ENCODE results near the gene IGSF11.
A peak's percentile ranks its signal among the peaks of the same experiment; 100 is the strongest.
"Not testable (repeated sequence)": the region's sequence is repeated elsewhere in the genome, so short reads cannot be mapped to it uniquely, and the experiment has no call there.

The IGSF11 gene, protein sequence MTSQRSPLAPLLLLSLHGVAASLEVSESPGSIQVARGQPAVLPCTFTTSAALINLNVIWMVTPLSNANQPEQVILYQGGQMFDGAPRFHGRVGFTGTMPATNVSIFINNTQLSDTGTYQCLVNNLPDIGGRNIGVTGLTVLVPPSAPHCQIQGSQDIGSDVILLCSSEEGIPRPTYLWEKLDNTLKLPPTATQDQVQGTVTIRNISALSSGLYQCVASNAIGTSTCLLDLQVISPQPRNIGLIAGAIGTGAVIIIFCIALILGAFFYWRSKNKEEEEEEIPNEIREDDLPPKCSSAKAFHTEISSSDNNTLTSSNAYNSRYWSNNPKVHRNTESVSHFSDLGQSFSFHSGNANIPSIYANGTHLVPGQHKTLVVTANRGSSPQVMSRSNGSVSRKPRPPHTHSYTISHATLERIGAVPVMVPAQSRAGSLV

DNA sequence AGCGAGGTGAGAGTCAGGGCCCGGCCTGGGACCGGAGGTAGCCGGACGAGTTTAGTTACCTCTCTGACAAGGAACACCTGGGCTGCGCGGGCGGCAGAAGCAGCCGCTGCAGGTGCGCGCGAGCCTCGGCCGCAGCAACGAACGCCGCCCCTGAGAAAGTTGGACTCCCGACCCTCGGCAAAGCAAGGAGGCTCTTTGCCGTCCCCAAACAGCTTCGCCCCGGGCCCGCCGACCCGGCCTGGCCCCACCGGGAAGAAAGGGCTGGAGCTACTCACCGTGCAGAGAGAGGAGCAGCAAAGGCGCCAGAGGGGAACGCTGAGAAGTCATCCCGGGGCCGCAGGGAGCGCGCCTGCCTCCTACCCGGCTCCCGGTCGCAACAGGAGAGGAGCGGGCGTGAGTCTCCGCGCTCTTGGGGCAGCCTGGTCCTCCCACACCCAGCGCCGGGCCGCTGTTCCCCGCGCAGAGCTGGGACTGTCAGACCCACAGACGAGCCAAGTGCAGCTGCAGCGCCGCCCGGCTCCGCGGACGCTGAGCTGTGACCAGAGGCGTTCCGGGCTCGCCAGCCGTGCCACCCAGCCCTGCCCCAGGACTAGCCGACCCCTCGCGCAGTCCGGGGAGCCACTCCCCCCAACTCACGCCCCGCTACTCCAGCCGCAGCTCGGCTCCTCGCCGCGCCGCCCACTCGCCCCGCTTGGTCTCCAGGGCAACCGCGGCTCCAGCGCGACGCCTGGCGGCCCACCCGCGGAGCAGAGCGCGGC, at the start of gene IGSF11:
Gene IGSF11, minus strand, starts transcription at position 591 of the 758 bp plus-strand sequence. Its CDS starts 264 bp downstream, at position 327.
- DNase-seq (ENCODE audit: low read depth in 3 of 3, low spot score in 1 of 3): peak; percentile 21 to 60 (median 42)

GRCh38 chr3:119080364-119080763, 45.7 kb upstream of the IGSF11 start:
- no peak for DNase-seq (ENCODE audit: low read depth in 3 of 3, low spot score in 1 of 3)

DNA sequence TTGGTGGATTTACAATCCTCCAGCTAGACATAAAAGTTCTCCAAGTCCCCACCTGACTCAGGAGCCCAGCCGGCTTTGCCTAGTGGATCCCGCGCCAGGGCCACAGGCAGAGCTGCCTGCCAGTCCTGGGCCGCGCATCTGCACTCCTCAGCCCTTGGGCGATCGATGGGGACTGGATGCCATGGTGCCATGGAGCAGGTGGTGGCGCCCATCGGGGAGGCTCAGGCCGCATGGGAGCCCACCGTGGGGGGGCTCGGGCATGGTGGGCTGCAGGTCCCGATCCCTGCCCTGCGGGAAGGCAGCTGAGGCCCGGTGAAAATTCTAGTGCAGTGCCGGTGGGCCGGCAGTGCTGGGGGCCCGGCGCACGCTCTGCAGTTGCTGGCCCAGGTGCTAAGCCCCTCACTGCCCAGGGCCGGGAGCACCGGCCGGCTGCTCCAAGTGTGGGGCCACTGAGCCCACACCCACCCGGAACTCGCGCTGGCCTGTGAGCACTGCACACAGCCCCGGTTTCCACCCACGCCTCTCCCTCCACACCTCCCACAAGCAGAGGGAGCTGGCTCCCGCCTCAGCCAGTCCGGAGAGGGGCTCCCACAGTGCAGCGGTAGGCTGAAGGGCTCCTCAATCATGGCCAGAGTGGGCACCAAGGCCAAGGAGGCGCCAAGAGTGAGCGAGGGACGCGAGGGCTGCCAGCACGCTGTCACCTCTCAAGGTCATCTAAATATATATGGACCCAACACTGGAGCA, 38.8 kb upstream of the IGSF11 start:
- no peak for DNase-seq (ENCODE audit: low read depth in 3 of 3, low spot score in 1 of 3)

DNA sequence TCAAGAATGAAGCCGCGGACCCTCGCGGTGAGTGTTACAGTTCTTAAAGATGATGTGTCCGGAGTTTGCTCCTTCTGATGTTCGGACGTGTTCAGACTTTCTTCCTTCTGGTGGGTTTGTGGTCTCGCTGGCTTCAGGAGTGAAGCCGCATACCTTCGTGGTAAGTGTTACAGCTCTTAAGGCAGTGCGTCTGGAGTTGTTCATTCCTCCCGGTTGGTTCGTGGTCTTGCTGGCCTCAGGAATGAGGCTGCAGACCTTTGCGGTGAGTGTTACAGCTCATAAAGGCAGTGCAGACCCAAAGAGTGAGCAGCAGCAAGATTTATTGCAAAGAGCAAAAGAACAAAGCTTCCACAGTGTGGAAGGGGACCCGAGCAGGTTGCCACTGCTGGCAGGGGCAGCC, 37.8 kb upstream of the IGSF11 start:
- DNase-seq (ENCODE audit: low read depth in 3 of 3, low spot score in 1 of 3): not testable (repeated sequence)

DNA sequence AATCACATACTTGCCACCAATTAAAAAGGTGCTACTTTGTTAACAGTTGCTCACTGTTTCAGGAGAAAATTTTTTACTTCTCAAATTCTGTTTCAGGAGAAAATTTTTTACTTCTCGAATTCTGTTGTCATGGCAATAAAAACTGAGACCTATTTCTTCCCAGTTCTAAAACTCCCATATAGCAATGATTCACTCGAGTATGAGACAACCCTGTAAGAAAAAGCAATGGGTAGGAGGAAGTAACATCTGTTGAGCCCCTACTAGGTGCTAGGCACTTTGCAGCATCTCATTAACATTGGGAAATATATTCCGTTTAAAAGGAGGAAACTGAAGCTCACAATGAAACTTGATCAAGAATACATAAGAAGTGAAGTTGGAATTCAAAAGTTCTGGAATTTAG, 35.1 kb upstream of the IGSF11 start:
- no peak for DNase-seq (ENCODE audit: low read depth in 3 of 3, low spot score in 1 of 3)

DNA sequence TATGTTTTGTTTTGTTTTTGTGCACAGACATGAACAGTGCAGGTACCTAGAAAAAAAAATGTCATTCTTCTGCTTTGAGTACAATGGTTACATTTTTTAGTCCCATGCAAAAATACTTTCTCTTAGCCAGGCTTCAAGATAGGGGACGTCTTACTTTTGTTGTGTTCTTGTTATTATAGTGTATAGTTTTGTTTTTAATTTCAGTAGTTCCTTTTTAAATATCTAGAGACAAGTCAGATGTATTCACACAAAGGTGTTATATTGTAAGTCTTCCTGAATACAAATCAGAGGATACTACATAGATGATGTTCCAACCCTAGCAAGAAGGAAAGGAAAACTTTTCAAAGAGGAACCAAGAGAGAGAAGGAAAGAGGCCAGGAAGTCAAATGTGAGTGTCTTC, 28.8 kb upstream of the IGSF11 start:
- DNase-seq (ENCODE audit: low read depth in 3 of 3, low spot score in 1 of 3): no peak

GRCh38 chr3:119062892-119063291, 28.2 kb upstream of the IGSF11 start:
- no peak for DNase-seq (ENCODE audit: low read depth in 3 of 3, low spot score in 1 of 3)

DNA sequence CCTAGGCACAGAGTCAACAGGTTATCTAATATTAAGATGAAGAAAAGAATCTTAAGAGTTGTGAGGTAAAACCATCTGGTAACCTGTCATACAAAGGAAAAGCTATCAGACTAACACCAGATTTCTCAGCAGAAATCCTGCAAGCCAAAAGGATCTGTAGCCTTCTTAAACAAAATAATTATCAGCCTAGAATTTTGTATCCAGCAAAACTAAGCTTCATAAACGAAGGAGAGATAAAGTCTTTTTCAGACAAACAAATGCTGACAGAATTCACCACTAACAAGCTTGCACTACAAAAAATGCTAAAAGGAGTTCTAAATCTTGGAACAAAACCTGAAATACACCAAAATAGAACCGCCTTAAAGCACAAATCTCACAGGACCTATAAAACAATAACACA, 9.9 kb upstream of the IGSF11 start:
- no peak for DNase-seq (ENCODE audit: low read depth in 3 of 3, low spot score in 1 of 3)

- no peak for DNase-seq (ENCODE audit: low read depth in 3 of 3, low spot score in 1 of 3)
Measured at GRCh38 chr3:119042162-119042561, 7.5 kb upstream of the IGSF11 start.

DNA sequence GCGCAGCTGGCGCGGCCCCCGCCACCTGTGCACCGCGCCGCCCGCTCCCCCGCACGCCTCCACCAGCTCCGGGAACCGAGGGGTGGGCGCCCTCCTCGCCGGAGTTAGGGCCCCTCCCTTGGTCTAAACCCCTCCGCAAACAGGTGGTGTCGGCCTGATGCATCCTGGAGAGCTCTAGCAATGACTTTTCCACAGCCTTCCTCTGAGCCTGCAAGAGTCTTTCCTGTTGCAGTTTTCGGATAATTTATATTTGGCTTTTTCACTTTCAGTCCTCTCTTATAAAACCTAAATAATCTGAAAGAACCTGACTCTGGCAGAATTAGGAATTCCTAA, 334 bp upstream of the IGSF11 start:
- DNase-seq (ENCODE audit: low read depth in 3 of 3, low spot score in 1 of 3): no peak

GRCh38 chr3:119033393-119034255, 1.0 kb downstream of the IGSF11 start:
- DNase-seq (ENCODE audit: low read depth in 3 of 3, low spot score in 1 of 3): no peak

GRCh38 chr3:119025171-119025795, 9.4 kb downstream of the IGSF11 start:
- DNase-seq (ENCODE audit: low read depth in 3 of 3, low spot score in 1 of 3): no peak

GRCh38 chr3:119019767-119020518, 14.7 kb downstream of the IGSF11 start:
- no peak for DNase-seq (ENCODE audit: low read depth in 3 of 3, low spot score in 1 of 3)

- DNase-seq (ENCODE audit: low read depth in 3 of 3, low spot score in 1 of 3): no peak
Measured at GRCh38 chr3:119018690-119019463, 15.8 kb downstream of the IGSF11 start.

- no peak for DNase-seq (ENCODE audit: low read depth in 3 of 3, low spot score in 1 of 3)
Measured at GRCh38 chr3:119015942-119016341, 18.7 kb downstream of the IGSF11 start.

GRCh38 chr3:119013951-119014350, 20.7 kb downstream of the IGSF11 start:
- no peak for DNase-seq (ENCODE audit: low read depth in 3 of 3, low spot score in 1 of 3)

- no peak for DNase-seq (ENCODE audit: low read depth in 3 of 3, low spot score in 1 of 3)
Measured at GRCh38 chr3:119011528-119011927, 23.1 kb downstream of the IGSF11 start.

GRCh38 chr3:118997190-118997589, 37.5 kb downstream of the IGSF11 start:
- no peak for DNase-seq (ENCODE audit: low read depth in 3 of 3, low spot score in 1 of 3)

- DNase-seq (ENCODE audit: low read depth in 3 of 3, low spot score in 1 of 3): no peak
Measured at GRCh38 chr3:118991775-118992174, 42.9 kb downstream of the IGSF11 start.

Data from stimulated activated CD4-positive, alpha-beta T cell treated with anti-CD3 and anti-CD28 coated beads, TNF-alpha, amount 100 ng/mL, for 1 hour (primary cell).